GM12878 (cell line): Measurements from ENCODE around the gene AHNAK. TPM values are rescaled to one million over a fixed set of nuclear protein-coding genes. Genes with fewer than 3 reads are reported as not detected.
A peak's percentile ranks its signal among the peaks of the same experiment; 100 is the strongest.

Experiments
- ATAC-seq: fragments of 200-7000 bp; cut with Tn5 transposase; 3 replicates; pipeline ENCODE4 v1.9.1; 2020; ENCODE audit warnings: mild to moderate bottlenecking, moderate library complexity
- BruUV-seq: library from RNA; stranded (reverse); fragments of 400-500 nt; replicated peaks from 2 replicates; lab custom pipeline; 2021; lab: Mats Ljungman, UMichigan
- CTCF ChIA-PET: fragments of 300-600 bp; sonication (Branson Sonifier 250); formaldehyde crosslinking; extraction: SDS; loops from one replicate; lab custom pipeline; 2021; ENCODE audit warnings: inconsistent platforms; lab: Yijun Ruan, JAX
- POLR2A ChIA-PET: fragments of 350-600 bp; formaldehyde crosslinking; extraction: SDS; loops from one replicate; lab custom pipeline; 2021; ENCODE audit warnings: inconsistent platforms; lab: Charles Lee
- RAD21 ChIA-PET: fragments of 300-600 bp; sonication (Branson Sonifier 250); formaldehyde crosslinking; loops from one replicate; lab custom pipeline; 2023; ENCODE audit warnings: antibody characterized with exemption; ENCODE audit not compliant: unreplicated experiment; lab: Charles Lee
- SMC1A ChIA-PET: fragments of 300-600 bp; sonication (Branson Sonifier 250); formaldehyde crosslinking; loops from one replicate; lab custom pipeline; 2023; ENCODE audit not compliant: unreplicated experiment, uncharacterized antibody; lab: Charles Lee
- DNase-seq: peaks from one replicate; pipeline ENCODE4 v3.0.0-alpha.2; 2011; ENCODE audit warnings: low read depth, low spot score
- FAIRE-seq: peaks from 3 replicates; lab custom pipeline; 2011; peaks lifted over from hg19 to GRCh38; lab: Jason Lieb, UNC
- H2AFZ ChIP-seq: 2 replicates; pipeline ENCODE4 v1.6.0; 2011; ENCODE audit warnings: low read depth, low read length, control low read depth; ENCODE audit not compliant: control insufficient read depth
- H3K27ac ChIP-seq: 2 replicates; pipeline ENCODE4 v1.5.1; 2011; ENCODE audit warnings: control low read depth; ENCODE audit not compliant: control insufficient read depth, insufficient read depth
- H3K27me3 ChIP-seq, 2 experiments: replicated peaks in 1 of 2; 2 replicates each; pipeline versions ENCODE4 v1.6.0 to v1.6.1; 2011; ENCODE audit warnings: low read length in 1 of 2; ENCODE audit not compliant: control insufficient read depth in 2 of 2, insufficient read depth in 2 of 2
- H3K36me3 ChIP-seq, 2 experiments: 2 replicates each; pipeline ENCODE4 v1.5.1; 2011; ENCODE audit warnings: low read length in 1 of 2; ENCODE audit not compliant: control insufficient read depth in 2 of 2, insufficient read depth in 2 of 2
- H3K4me1 ChIP-seq: 2 replicates; pipeline ENCODE4 v1.6.1; 2011; ENCODE audit warnings: mild to moderate bottlenecking, low read length, moderate library complexity, mixed read lengths; ENCODE audit not compliant: control insufficient read depth, insufficient read depth
- H3K4me2 ChIP-seq: 2 replicates; pipeline ENCODE4 v1.6.0; 2011; ENCODE audit warnings: control low read depth; ENCODE audit not compliant: control insufficient read depth, insufficient read depth
- H3K4me3 ChIP-seq: fragments of 200-600 bp; sonication (generic); 2 replicates; pipeline ENCODE4 v1.5.1; 2016
- H3K79me2 ChIP-seq: 2 replicates; pipeline ENCODE4 v1.6.0; 2011; ENCODE audit warnings: low read length; ENCODE audit not compliant: control insufficient read depth, insufficient read depth
- H3K9ac ChIP-seq: 2 replicates; pipeline ENCODE4 v1.8.0; 2011; ENCODE audit warnings: low read length, control low read depth, mixed read lengths; ENCODE audit not compliant: control insufficient read depth, insufficient read depth
- H3K9me3 ChIP-seq: replicated peaks from 3 replicates; pipeline ENCODE4 v1.5.1; 2011; ENCODE audit warnings: mild to moderate bottlenecking, low read length; ENCODE audit not compliant: control insufficient read depth, insufficient read depth
- H4K20me1 ChIP-seq: 2 replicates; pipeline ENCODE4 v1.6.0; 2011; ENCODE audit not compliant: control insufficient read depth, insufficient read depth
- CTCF ChIP-seq, 3 experiments: IDR thresholded peaks in 2 of 3; conservative IDR thresholded peaks in 1 of 3; 2 replicates each; pipeline ENCODE4 v1.5.1; 2011; ENCODE audit warnings: low read depth in 3 of 3, low read length in 3 of 3, mild to moderate bottlenecking in 3 of 3, control low read depth in 2 of 3, moderate library complexity in 2 of 3, inconsistent platforms in 1 of 3, mixed read lengths in 1 of 3; ENCODE audit not compliant: control insufficient read depth in 2 of 3, insufficient read depth in 1 of 3; ENCODE audit errors: extremely low read depth in 1 of 3
- DPF2 ChIP-seq: fragments of 450-650 bp; IDR thresholded peaks from 2 replicates; pipeline ENCODE4 v1.6.1; 2017; ENCODE audit warnings: mild to moderate bottlenecking
- E2F8 ChIP-seq: fragments of 450-650 bp; IDR thresholded peaks from 2 replicates; pipeline ENCODE4 v1.6.1; 2018; ENCODE audit warnings: mild to moderate bottlenecking, low read depth, moderate library complexity; ENCODE audit not compliant: partially characterized antibody
- EED ChIP-seq: sonication (generic); IDR thresholded peaks from 2 replicates; pipeline ENCODE4 v1.6.1; 2016; ENCODE audit warnings: antibody characterized with exemption, low read depth
- HSF1 ChIP-seq: fragments of 150-350 bp; IDR thresholded peaks from 2 replicates; pipeline ENCODE4 v1.6.1; 2014; ENCODE audit warnings: mild to moderate bottlenecking, low read depth, low read length
- IKZF1 ChIP-seq: fragments of 450-650 bp; conservative IDR thresholded peaks from 2 replicates; pipeline ENCODE4 v1.6.1; 2017; ENCODE audit warnings: antibody characterized with exemption, mild to moderate bottlenecking
- IKZF2 ChIP-seq, 2 experiments: fragments of 450-650 bp; IDR thresholded peaks; 2 replicates each; pipeline ENCODE4 v1.6.1; 2017; ENCODE audit warnings: mild to moderate bottlenecking in 2 of 2, moderate library complexity in 2 of 2
- RELB ChIP-seq: fragments of 450-650 bp; IDR thresholded peaks from 2 replicates; pipeline ENCODE4 v1.6.1; 2017; ENCODE audit warnings: low read depth, mild to moderate bottlenecking, moderate library complexity
- SPI1 ChIP-seq: IDR thresholded peaks from 2 replicates; pipeline ENCODE4 v1.6.1; 2011; ENCODE audit warnings: low read depth, mild to moderate bottlenecking, low read length, moderate library complexity, borderline replicate concordance; ENCODE audit not compliant: insufficient read depth
- ZBTB33 ChIP-seq: fragments of 450-650 bp; IDR thresholded peaks from 2 replicates; pipeline ENCODE4 v1.6.1; 2017; ENCODE audit warnings: mild to moderate bottlenecking
- WGBS: methylation state at CpG from one replicate; pipeline ENCODE4 v1.1.6; 2016; ENCODE audit warnings: low lambda C conversion rate; ENCODE audit not compliant: insufficient replicate concordance, insufficient coverage; ENCODE audit errors: missing lambda C conversion rate; 5-methylcytosine and 5-hydroxymethylcytosine counted together
- in situ Hi-C: fragments of 300-500 bp; cut with MboI; formaldehyde crosslinking; loops from 9 replicates; pipeline ENCODE4 v1.14.3; 2018; ENCODE audit warnings: mixed read lengths
- intact Hi-C: fragments of 100-400 bp; cut with micrococcal nuclease; formaldehyde crosslinking; loops from one replicate; pipeline ENCODE4 v1.14.2; 2022; ENCODE audit not compliant: unreplicated experiment
- polyA plus RNA-seq, 11 experiments: library from polyadenylated mRNA; depleted of rRNA in 4 of 11; unstranded in 6 of 11; stranded (reverse) in 5 of 11; fragments of >200 nt; fragmentation: Nextera tagmentation in 4 of 11; fragmentation: Illumina TruSeq in 1 of 11; extraction: Ambion mirVana in 4 of 11; extraction: Trizol in 1 of 11; gene quantifications; 1 replicate in 1 of 11; 2 replicates in 10 of 11; pipeline versions ENCODE4 v1.2.1 to v1.2.3, GENCODE V29; 2011 to 2016; ENCODE audit warnings: inconsistent platforms in 2 of 11, missing spikeins in 2 of 11, low read depth in 1 of 11
- total RNA-seq, 4 experiments: library from RNA; depleted of rRNA in 3 of 4; stranded (reverse); fragments of >200 nt in 3 of 4; fragmentation: Illumina TruSeq in 1 of 4; extraction: Trizol in 1 of 4; gene quantifications; 2 replicates each; pipeline versions ENCODE4 v1.2.1 to v1.2.3, GENCODE V29; 2013 to 2021

Gene AHNAK
- total and polyA plus RNA-seq, 10 of the 15 experiments (the other 5 are each of a cell fraction or from before 2014, with no cell fraction given), result 0.76 to 90.3 (median 19.4) TPM

- Histone ChIP-seq H3K9me3 (no peaks in the 10 kb centered on the region), H3K4me3 (no peak overlapping the region), H3K36me3 (no peaks in the 10 kb centered on the region), H3K4me1 (no peaks in the 10 kb centered on the region)
- SMC1A ChIA-PET, result interaction anchor here (1.4 to 2.7 kb wide), 2 partner anchors 34 kb away, joined by 3 to 14 read pairs; no protein-coding TSS in a partner anchor
- ATAC-seq (peak; percentile 85), FAIRE-seq (no peak), DNase-seq (no peak)
- intact Hi-C loops, result no loop called here
- TF ChIP-seq ZBTB33 (no peak), IKZF2 (IDR thresholded peaks at IDR 0.05) (peak; percentile 57 to 77; a peak in 2 of 4 replicates), EED (0 out of 2 replicates have a peak, but pooled peaks have one; percentile 32), HSF1 (no peak), E2F8 (no peak), CTCF (IDR thresholded peaks at IDR 0.05 in 2 of 3, conservative IDR thresholded peaks at IDR 0.05 in 1 of 3; ENCODE audit: control insufficient read depth in 2 of 3, extremely low read depth in 1 of 3, insufficient read depth in 1 of 3, low read depth in 3 of 3, low read length in 3 of 3) (peak; percentile 31 to 53 (median 34); a peak in 5 of 6 replicates), SPI1 (peak; percentile 84), DPF2 (0 out of 2 replicates have a peak, but pooled peaks have one; percentile 24), RELB (peak; percentile 38; the same call in 1 of the 2 replicates), IKZF1 (peak; percentile 84)
- TF ChIP-seq, all 136 proteins: peak for 7
- ChIA-PET RAD21 (interaction anchor here (2.1 to 3.3 kb wide), 2 partner anchors 34 to 50 kb away, joined by 6 to 10 read pairs; no protein-coding TSS in a partner anchor), CTCF (interaction anchor here (0.5 to 2.0 kb wide), 4 partner anchors 34 to 1220 kb away, joined by 3 to 8 read pairs (median 6); no protein-coding TSS in a partner anchor), POLR2A (no interaction called here)
- H3K9ac ChIP-seq, result no peak overlapping the region
- H3K4me2 ChIP-seq, result no peak overlapping the region
- H3K79me2 ChIP-seq, result no peaks in the 10 kb centered on the region
- BruUV-seq, result no TSS peak
- no peak overlapping the region for H3K27ac ChIP-seq
- no peak overlapping the region for H2AFZ ChIP-seq
- H3K27me3 ChIP-seq, result peaks cover 0 to 2% of the 10 kb centered on the region in 2 experiments; a peak in 1 of 4 replicates
- H4K20me1 ChIP-seq, result no peaks in the 10 kb centered on the region
- in situ Hi-C loops, result no loop called here
- WGBS, result 30% methylated on average over 19 of the region's 19 CpGs
These were observed 38.1 kb downstream of the AHNAK start for GRCh38 chr11:62508336-62509058.
